CD8-positive, alpha-beta memory T cell (primary cell): Measurements from ENCODE around the gene PDIA2. TPM values are rescaled to one million over a fixed set of nuclear protein-coding genes. Genes with fewer than 3 reads are reported as not detected.

Experiments used
- CTCF ChIA-PET: fragments of 350-600 bp; sonication (Branson Sonifier 250); formaldehyde crosslinking; loops from one replicate; lab custom pipeline; 2021; ENCODE audit warnings: antibody characterized with exemption; lab: Charles Lee
- POLR2A ChIA-PET: fragments of 350-600 bp; sonication (Branson Sonifier 250); formaldehyde crosslinking; loops from one replicate; lab custom pipeline; 2021; ENCODE audit warnings: antibody characterized with exemption; lab: Charles Lee
- DNase-seq, 5 donors: peaks; one replicate each; pipeline versions ENCODE4 v3.0.0 to v3.0.0-alpha.2; 2020 to 2022; ENCODE audit warnings: mixed read lengths in 1 of 5
- H3K27ac ChIP-seq: one replicate; pipeline ENCODE4 v1.7.0; 2013; ENCODE audit warnings: low read depth, mild to moderate bottlenecking, low read length, moderate library complexity
- H3K27me3 ChIP-seq: 2 replicates; pipeline ENCODE4 v1.7.0; 2013; ENCODE audit warnings: low read length, mild to moderate bottlenecking; ENCODE audit not compliant: insufficient read depth, poor library complexity, severe bottlenecking
- H3K36me3 ChIP-seq: 2 replicates; pipeline ENCODE4 v1.7.0; 2013; ENCODE audit warnings: mild to moderate bottlenecking, low read length, moderate library complexity; ENCODE audit not compliant: insufficient read depth
- H3K4me1 ChIP-seq: 2 replicates; pipeline ENCODE4 v1.7.0; 2013; ENCODE audit warnings: mild to moderate bottlenecking, low read length, moderate library complexity; ENCODE audit not compliant: insufficient read depth
- H3K4me3 ChIP-seq: 2 replicates; pipeline ENCODE4 v1.7.0; 2013; ENCODE audit warnings: mild to moderate bottlenecking, low read length
- H3K9me3 ChIP-seq: 2 replicates; pipeline ENCODE4 v1.7.0; 2013; ENCODE audit warnings: mild to moderate bottlenecking, low read length
- H3K27ac Mint-ChIP-seq, 8 donors: one replicate each; pipeline ENCODE4 v1.8.0; 2020 to 2021; ENCODE audit warnings: mixed read lengths in 8 of 8, mild to moderate bottlenecking in 6 of 8, inconsistent platforms in 3 of 8, moderate library complexity in 3 of 8
- H3K27me3 Mint-ChIP-seq, 2 donors: one replicate each; pipeline ENCODE4 v1.8.0; 2020 to 2021; ENCODE audit warnings: mixed read lengths in 2 of 2, mild to moderate bottlenecking in 1 of 2, moderate library complexity in 1 of 2
- H3K36me3 Mint-ChIP-seq, 3 donors: one replicate each; pipeline ENCODE4 v1.8.0; 2020 to 2021; ENCODE audit warnings: mixed read lengths in 3 of 3, inconsistent platforms in 1 of 3, mild to moderate bottlenecking in 1 of 3
- H3K4me1 Mint-ChIP-seq, 3 donors: one replicate each; pipeline ENCODE4 v1.8.0; 2020 to 2021; ENCODE audit warnings: mixed read lengths in 3 of 3, inconsistent platforms in 1 of 3, mild to moderate bottlenecking in 1 of 3
- H3K4me3 Mint-ChIP-seq, 7 donors: one replicate each; pipeline ENCODE4 v1.8.0; 2020 to 2021; ENCODE audit warnings: mixed read lengths in 7 of 7, mild to moderate bottlenecking in 6 of 7, moderate library complexity in 4 of 7, inconsistent platforms in 2 of 7
- H3K9me3 Mint-ChIP-seq, 5 donors: one replicate each; pipeline ENCODE4 v1.8.0; 2020 to 2022; ENCODE audit warnings: mixed read lengths in 5 of 5, mild to moderate bottlenecking in 3 of 5, moderate library complexity in 2 of 5, inconsistent platforms in 1 of 5
- polyA plus RNA-seq: library from polyadenylated mRNA; unstranded; fragments of 300-500 nt; fragmentation: Illumina TruSeq; gene quantifications from one replicate; pipeline ENCODE4 v1.2.3, GENCODE V29; 2021
- total RNA-seq, 2 experiments: library from RNA; stranded (reverse); gene quantifications; one replicate each; pipeline ENCODE4 v1.2.3, GENCODE V29; 2021

Gene PDIA2
- total and polyA plus RNA-seq, 3 experiments from 2014 or later = not detected

DNA sequence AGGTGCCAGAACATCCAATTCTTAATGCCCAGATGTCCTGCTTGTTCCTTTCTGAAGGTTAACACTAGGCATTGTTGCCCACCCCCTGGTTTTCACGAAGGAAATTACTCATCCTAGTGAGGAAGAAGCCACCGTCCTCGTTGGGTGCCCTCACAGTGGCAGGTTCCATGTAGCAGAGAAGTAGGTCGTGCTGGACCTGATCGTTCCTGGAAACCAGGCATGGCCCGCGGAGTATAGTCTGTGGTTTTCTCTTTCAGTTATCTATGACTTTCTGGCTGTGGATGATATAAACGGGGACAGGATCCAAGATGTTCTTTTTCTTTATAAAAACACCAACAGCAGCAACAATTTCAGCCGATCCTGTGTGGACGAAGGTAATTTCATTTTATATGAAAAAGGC lies 23.7 kb upstream of the PDIA2 start:
- H3K27me3 Mint-ChIP-seq = no peaks in the 10 kb centered on the region
- peak overlapping the region in 1 of 7 donors; percentile 5 for H3K4me3 Mint-ChIP-seq
- DNase-seq = no peak
- ChIA-PET POLR2A (no interaction called here), CTCF (no interaction called here)
- Histone ChIP-seq H3K4me1 (peaks cover 2% of the 10 kb centered on the region), H3K36me3 (no peaks in the 10 kb centered on the region), H3K4me3 (no peak overlapping the region), H3K27me3 (no peaks in the 10 kb centered on the region), H3K9me3 (no peaks in the 10 kb centered on the region), H3K27ac (no peak overlapping the region)
- peaks cover 0 to 6% (median 6%) of the 10 kb centered on the region in 3 donors for H3K4me1 Mint-ChIP-seq
- peaks cover 4 to 66% (median 11%) of the 10 kb centered on the region in 3 donors for H3K36me3 Mint-ChIP-seq
- H3K27ac Mint-ChIP-seq = peak overlapping the region in 3 of 8 donors; percentile 4 to 66 (median 58)
- H3K9me3 Mint-ChIP-seq = no peaks in the 10 kb centered on the region

DNA sequence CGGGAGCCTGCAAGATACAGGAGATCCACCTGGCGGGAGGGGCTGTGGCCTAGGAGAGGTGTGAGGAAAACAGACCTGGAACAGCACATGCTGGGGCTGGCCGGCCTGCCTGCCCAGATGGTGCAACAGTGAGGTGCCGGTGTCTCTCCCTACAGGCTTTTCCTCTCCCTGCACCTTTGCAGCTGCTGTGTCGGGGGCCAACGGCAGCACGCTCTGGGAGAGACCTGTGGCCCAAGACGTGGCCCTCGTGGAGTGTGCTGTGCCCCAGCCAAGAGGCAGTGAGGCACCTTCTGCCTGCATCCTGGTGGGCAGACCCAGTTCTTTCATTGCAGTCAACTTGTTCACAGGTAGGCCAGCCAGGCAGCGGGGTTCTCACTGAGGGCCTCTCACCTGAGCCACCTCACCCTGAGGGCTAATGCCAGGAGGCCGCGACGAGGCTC lies 23.1 kb upstream of the PDIA2 start:
- peaks cover 4 to 61% (median 11%) of the 10 kb centered on the region in 3 donors for H3K36me3 Mint-ChIP-seq
- H3K27me3 ChIP-seq = no peaks in the 10 kb centered on the region
- H3K9me3 ChIP-seq = no peaks in the 10 kb centered on the region
- POLR2A ChIA-PET = no interaction called here
- H3K27ac ChIP-seq = no peak overlapping the region
- DNase-seq = no peak
- H3K4me1 Mint-ChIP-seq = peaks cover 0 to 6% (median 6%) of the 10 kb centered on the region in 3 donors
- CTCF ChIA-PET = no interaction called here
- no peak overlapping the region for H3K27ac Mint-ChIP-seq
- no peaks in the 10 kb centered on the region for H3K4me1 ChIP-seq
- no peak overlapping the region for H3K4me3 Mint-ChIP-seq
- H3K36me3 ChIP-seq = no peaks in the 10 kb centered on the region
- H3K4me3 ChIP-seq = no peak overlapping the region
- no peaks in the 10 kb centered on the region for H3K27me3 Mint-ChIP-seq
- H3K9me3 Mint-ChIP-seq = no peaks in the 10 kb centered on the region

DNA sequence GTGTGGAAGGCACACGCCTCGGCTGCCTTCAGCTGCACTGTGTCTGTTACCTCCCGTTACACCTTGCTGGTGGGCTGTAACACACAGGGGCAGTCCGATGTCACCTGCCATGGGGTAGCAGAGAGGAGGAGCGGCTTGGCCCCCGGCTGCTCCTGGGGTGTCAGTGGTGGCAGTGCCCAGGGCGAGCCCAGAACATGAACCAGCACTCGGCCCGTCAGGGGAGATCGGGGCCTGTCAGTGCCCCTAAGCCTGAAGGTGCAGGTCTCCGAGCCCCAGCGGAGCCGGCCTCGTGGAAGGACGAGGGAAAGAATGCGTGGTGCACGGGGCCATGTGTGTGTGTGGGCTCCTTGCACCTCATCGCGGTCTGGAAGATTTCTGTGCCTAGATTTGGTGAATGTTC lies 22.6 kb upstream of the PDIA2 start:
- Mint-ChIP-seq H3K9me3 (no peaks in the 10 kb centered on the region), H3K4me1 (peaks cover 0 to 6% (median 6%) of the 10 kb centered on the region in 3 donors), H3K4me3 (no peak overlapping the region), H3K27me3 (no peaks in the 10 kb centered on the region), H3K27ac (peak overlapping the region in 1 of 8 donors; percentile 27), H3K36me3 (peaks cover 4 to 59% (median 11%) of the 10 kb centered on the region in 3 donors)
- DNase-seq = no peak
- no peaks in the 10 kb centered on the region for H3K4me1 ChIP-seq
- no peaks in the 10 kb centered on the region for H3K36me3 ChIP-seq
- H3K4me3 ChIP-seq = no peak overlapping the region
- no peaks in the 10 kb centered on the region for H3K27me3 ChIP-seq
- CTCF ChIA-PET = no interaction called here
- H3K27ac ChIP-seq = no peak overlapping the region
- H3K9me3 ChIP-seq = no peaks in the 10 kb centered on the region
- POLR2A ChIA-PET = no interaction called here

DNA sequence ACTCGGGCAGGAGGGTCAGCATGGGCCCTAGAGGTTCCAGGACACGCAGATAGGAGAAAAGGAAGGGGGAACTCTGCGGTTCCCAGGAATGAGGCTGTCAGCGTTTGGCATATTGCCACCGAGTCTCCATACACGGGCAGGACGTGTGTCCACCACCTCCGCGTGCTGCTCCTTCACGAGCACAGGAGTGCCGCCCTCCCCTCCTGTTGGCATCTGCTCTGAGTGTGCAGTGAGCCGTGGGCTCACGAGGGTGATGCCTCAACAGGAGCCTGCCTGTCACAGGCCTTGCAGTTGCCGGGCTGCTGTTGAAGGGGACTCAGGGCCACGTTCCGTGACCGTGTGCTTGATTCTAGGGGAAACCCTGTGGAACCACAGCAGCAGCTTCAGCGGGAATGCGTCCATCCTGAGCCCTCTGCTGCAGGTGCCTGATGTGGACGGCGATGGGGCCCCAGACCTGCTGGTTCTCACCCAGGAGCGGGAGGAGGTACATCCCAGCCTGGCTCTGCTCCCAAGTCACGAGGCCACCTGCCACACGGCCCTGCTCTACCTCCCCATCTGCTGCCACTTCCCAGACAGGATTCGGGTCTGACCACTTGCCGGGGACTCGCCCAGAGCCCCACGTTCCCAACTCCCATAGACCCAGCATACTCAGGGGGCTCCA lies 21.8 kb upstream of the PDIA2 start:
- CTCF ChIA-PET = no interaction called here
- no peak overlapping the region for H3K27ac ChIP-seq
- no peaks in the 10 kb centered on the region for H3K27me3 Mint-ChIP-seq
- H3K36me3 ChIP-seq = no peaks in the 10 kb centered on the region
- H3K9me3 ChIP-seq = no peaks in the 10 kb centered on the region
- peaks cover under 1 to 52% (median 6%) of the 10 kb centered on the region in 3 donors for H3K36me3 Mint-ChIP-seq
- H3K4me1 ChIP-seq = no peaks in the 10 kb centered on the region
- peak overlapping the region in 2 of 8 donors; percentile 15 to 38 for H3K27ac Mint-ChIP-seq
- no peaks in the 10 kb centered on the region for H3K27me3 ChIP-seq
- H3K9me3 Mint-ChIP-seq = no peaks in the 10 kb centered on the region
- no peak overlapping the region for H3K4me3 ChIP-seq
- POLR2A ChIA-PET = no interaction called here
- no peak overlapping the region for H3K4me3 Mint-ChIP-seq
- H3K4me1 Mint-ChIP-seq = peaks cover 0 to 4% (median 1%) of the 10 kb centered on the region in 3 donors
- no peak for DNase-seq

DNA sequence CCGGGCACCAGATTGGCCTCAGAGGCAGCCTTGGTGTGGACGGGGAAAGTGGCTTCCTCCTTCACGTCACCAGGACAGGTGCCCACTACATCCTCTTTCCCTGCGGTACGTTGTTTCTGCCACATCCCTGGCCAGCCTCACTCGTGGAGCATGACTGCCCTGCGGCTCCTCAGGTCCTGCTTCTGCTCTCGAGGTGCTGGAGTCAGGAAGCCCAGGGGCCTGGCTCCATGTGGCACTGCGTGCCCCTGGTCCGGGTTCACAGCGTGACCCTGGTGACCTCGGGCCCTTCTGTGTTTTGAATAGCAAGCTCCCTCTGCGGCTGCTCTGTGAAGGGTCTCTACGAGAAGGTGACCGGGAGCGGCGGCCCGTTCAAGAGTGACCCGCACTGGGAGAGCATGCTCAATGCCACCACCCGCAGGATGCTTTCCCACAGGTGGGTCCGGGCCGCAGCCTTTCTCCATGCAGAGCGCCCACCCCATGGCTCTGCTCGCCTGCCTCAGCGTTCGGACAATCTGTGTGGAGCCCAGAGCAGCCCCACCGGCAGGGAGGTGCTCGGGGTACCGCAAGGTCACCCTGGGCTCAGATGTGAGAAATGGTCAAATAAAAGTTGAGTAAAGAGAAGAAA lies 20.7 kb upstream of the PDIA2 start:
- POLR2A ChIA-PET = no interaction called here
- Histone ChIP-seq H3K27me3 (no peaks in the 10 kb centered on the region), H3K36me3 (no peaks in the 10 kb centered on the region), H3K4me1 (no peaks in the 10 kb centered on the region), H3K27ac (no peak overlapping the region), H3K9me3 (no peaks in the 10 kb centered on the region), H3K4me3 (no peak overlapping the region)
- Mint-ChIP-seq H3K36me3 (peaks cover 0 to 48% (median 5%) of the 10 kb centered on the region in 3 donors), H3K9me3 (no peaks in the 10 kb centered on the region), H3K4me3 (no peak overlapping the region), H3K27me3 (no peaks in the 10 kb centered on the region), H3K27ac (no peak overlapping the region), H3K4me1 (peaks cover 0 to 5% (median 0%) of the 10 kb centered on the region in 3 donors)
- DNase-seq = no peak
- CTCF ChIA-PET = no interaction called here

DNA sequence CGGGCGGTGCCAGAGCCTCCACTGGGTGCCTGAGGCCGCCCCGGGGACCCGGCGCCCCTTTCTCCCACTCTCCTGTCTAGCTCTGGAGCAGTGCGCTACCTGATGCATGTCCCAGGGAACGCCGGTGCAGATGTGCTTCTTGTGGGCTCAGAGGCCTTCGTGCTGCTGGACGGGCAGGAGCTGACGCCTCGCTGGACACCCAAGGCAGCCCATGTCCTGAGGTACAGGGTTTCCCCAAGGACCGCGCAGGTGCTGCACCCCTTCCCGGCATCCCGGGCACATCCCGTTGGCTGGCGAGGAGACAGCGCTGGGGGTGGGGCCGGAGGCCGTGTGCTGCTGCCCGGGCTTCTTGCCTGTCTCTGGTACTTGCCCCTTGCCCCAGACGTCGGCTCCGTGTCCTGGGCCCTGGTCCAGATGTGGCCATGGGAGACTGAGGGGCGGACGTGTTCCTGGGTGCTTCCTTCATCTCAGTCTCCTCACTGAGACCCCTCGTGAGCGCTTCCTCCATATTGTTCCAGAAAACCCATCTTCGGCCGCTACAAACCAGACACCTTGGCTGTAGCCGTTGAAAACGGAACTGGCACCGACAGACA lies 19.7 kb upstream of the PDIA2 start:
- Mint-ChIP-seq H3K4me1 (peaks cover 0 to 6% (median 0%) of the 10 kb centered on the region in 3 donors), H3K4me3 (no peak overlapping the region), H3K27ac (no peak overlapping the region), H3K9me3 (no peaks in the 10 kb centered on the region), H3K36me3 (peaks cover 0 to 45% (median 5%) of the 10 kb centered on the region in 3 donors), H3K27me3 (no peaks in the 10 kb centered on the region)
- H3K4me3 ChIP-seq = no peak overlapping the region
- no peaks in the 10 kb centered on the region for H3K36me3 ChIP-seq
- no peaks in the 10 kb centered on the region for H3K9me3 ChIP-seq
- ChIA-PET CTCF (interaction anchor here (1.3 kb wide), 1 partner anchor 9 kb away, joined by 4 read pairs; no protein-coding TSS in a partner anchor), POLR2A (no interaction called here)
- no peaks in the 10 kb centered on the region for H3K27me3 ChIP-seq
- no peak for DNase-seq
- H3K27ac ChIP-seq = no peak overlapping the region
- no peaks in the 10 kb centered on the region for H3K4me1 ChIP-seq

DNA sequence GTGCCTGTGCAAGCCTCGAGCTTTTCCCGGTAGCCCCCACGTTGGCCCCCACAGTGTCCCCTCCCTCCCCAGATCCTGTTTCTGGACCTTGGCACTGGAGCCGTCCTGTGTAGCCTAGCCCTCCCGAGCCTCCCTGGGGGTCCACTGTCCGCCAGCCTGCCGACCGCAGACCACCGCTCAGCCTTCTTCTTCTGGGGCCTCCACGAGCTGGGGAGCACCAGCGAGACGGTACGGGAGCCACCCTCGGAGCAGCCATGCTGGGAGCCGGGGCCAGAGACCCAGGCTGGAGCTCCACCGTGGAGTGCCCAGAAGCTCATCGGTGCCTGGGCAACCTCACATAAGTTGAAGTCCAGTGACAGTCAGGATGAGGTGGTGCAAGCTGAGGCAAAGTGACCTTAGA lies 19.0 kb upstream of the PDIA2 start:
- peak in 1 of 5 donors; percentile 43 for DNase-seq
- H3K4me1 Mint-ChIP-seq = peaks cover 0 to 6% (median 0%) of the 10 kb centered on the region in 3 donors
- Histone ChIP-seq H3K9me3 (no peaks in the 10 kb centered on the region), H3K4me1 (no peaks in the 10 kb centered on the region), H3K27ac (no peak overlapping the region), H3K27me3 (no peaks in the 10 kb centered on the region), H3K4me3 (no peak overlapping the region), H3K36me3 (no peaks in the 10 kb centered on the region)
- no peak overlapping the region for H3K27ac Mint-ChIP-seq
- no peaks in the 10 kb centered on the region for H3K27me3 Mint-ChIP-seq
- no peaks in the 10 kb centered on the region for H3K9me3 Mint-ChIP-seq
- peaks cover 0 to 44% (median 5%) of the 10 kb centered on the region in 3 donors for H3K36me3 Mint-ChIP-seq
- H3K4me3 Mint-ChIP-seq = no peak overlapping the region
- ChIA-PET POLR2A (no interaction called here), CTCF (interaction anchor here (1.3 kb wide), 1 partner anchor 10 kb away, joined by 4 read pairs; no protein-coding TSS in a partner anchor)

DNA sequence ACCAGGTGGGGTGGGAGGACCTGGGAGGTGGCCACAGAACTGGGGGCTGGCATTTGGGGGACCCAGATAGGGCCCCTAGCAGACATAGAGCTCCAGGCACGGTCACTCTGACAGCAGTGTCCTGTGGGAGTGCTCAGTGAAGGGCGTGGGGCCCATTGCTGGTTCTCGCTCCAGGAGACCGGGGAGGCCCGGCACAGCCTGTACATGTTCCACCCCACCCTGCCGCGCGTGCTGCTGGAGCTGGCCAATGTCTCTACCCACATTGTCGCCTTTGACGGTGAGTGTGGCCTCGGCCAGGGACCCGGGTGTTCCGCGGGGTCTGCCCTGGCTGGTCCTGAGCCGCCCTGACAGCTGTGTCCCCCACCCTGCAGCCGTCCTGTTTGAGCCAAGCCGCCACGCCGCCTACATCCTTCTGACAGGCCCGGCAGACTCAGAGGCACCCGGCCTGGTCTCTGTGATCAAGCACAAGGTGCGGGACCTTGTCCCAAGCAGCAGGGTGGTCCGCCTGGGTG lies 18.5 kb upstream of the PDIA2 start:
- CTCF ChIA-PET = interaction anchor here (1.3 kb wide), 1 partner anchor 11 kb away, joined by 4 read pairs; no protein-coding TSS in a partner anchor
- DNase-seq = peak in 1 of 5 donors; percentile 27
- H3K27ac Mint-ChIP-seq = no peak overlapping the region
- H3K27me3 Mint-ChIP-seq = no peaks in the 10 kb centered on the region
- Histone ChIP-seq H3K4me1 (no peaks in the 10 kb centered on the region), H3K27ac (no peak overlapping the region), H3K4me3 (no peak overlapping the region), H3K36me3 (no peaks in the 10 kb centered on the region), H3K9me3 (no peaks in the 10 kb centered on the region), H3K27me3 (no peaks in the 10 kb centered on the region)
- H3K9me3 Mint-ChIP-seq = no peaks in the 10 kb centered on the region
- no peak overlapping the region for H3K4me3 Mint-ChIP-seq
- POLR2A ChIA-PET = no interaction called here
- peaks cover 0 to 39% (median 5%) of the 10 kb centered on the region in 3 donors for H3K36me3 Mint-ChIP-seq
- H3K4me1 Mint-ChIP-seq = peaks cover 0 to 2% (median 0%) of the 10 kb centered on the region in 3 donors
